ENCODE measurements around the gene DPP10.

The DPP10 gene

GRCh38 chr2:115214050-115214449, 771.6 kb downstream of the DPP10 start:
- DNase-seq (ENCODE audit: low read depth, low spot score) = no peak
- H3K4me3 ChIP-seq (ENCODE audit: low read depth, low read length) = no peak overlapping the region
- ChIA-PET CTCF (no interaction called here), POLR2A (no interaction called here)
- TF ChIP-seq, protein P1, sequence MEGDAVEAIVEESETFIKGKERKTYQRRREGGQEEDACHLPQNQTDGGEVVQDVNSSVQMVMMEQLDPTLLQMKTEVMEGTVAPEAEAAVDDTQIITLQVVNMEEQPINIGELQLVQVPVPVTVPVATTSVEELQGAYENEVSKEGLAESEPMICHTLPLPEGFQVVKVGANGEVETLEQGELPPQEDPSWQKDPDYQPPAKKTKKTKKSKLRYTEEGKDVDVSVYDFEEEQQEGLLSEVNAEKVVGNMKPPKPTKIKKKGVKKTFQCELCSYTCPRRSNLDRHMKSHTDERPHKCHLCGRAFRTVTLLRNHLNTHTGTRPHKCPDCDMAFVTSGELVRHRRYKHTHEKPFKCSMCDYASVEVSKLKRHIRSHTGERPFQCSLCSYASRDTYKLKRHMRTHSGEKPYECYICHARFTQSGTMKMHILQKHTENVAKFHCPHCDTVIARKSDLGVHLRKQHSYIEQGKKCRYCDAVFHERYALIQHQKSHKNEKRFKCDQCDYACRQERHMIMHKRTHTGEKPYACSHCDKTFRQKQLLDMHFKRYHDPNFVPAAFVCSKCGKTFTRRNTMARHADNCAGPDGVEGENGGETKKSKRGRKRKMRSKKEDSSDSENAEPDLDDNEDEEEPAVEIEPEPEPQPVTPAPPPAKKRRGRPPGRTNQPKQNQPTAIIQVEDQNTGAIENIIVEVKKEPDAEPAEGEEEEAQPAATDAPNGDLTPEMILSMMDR (IDR thresholded peaks at IDR 0.05; ENCODE audit: insufficient read depth, low read length, missing control alignments) = no peak

DNA sequence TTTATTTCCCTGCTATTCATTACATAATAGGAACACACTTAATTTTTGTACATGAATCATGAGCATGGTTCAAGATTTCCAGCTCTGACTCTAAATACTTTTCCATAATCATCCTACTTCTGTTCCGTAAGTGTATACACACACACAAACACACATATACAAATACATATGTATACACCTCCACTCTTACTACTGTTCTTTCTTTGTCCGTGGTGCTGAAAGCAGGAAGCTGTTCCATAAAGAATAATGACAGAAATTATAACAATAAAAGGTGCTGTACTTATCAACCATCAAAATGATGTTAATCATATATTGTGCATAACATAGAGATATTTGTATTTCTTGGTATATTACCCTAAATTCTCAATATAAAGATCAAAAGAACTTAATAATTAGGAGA, 776.9 kb downstream of the DPP10 start:
- DNase-seq (ENCODE audit: low read depth, low spot score) = no peak
- TF ChIP-seq, protein P1 (IDR thresholded peaks at IDR 0.05; ENCODE audit: insufficient read depth, low read length, missing control alignments) = no peak
- CTCF ChIA-PET = no interaction called here
- POLR2A ChIA-PET = no interaction called here
- H3K4me3 ChIP-seq (ENCODE audit: low read depth, low read length) = no peak overlapping the region

GRCh38 chr2:115234186-115234585, 791.7 kb downstream of the DPP10 start:
- CTCF ChIA-PET = no interaction called here
- POLR2A ChIA-PET = no interaction called here
- no peak overlapping the region for H3K4me3 ChIP-seq (ENCODE audit: low read depth, low read length)
- TF ChIP-seq, protein P1 (IDR thresholded peaks at IDR 0.05; ENCODE audit: insufficient read depth, low read length, missing control alignments) = no peak
- DNase-seq (ENCODE audit: low read depth, low spot score) = no peak

DNA sequence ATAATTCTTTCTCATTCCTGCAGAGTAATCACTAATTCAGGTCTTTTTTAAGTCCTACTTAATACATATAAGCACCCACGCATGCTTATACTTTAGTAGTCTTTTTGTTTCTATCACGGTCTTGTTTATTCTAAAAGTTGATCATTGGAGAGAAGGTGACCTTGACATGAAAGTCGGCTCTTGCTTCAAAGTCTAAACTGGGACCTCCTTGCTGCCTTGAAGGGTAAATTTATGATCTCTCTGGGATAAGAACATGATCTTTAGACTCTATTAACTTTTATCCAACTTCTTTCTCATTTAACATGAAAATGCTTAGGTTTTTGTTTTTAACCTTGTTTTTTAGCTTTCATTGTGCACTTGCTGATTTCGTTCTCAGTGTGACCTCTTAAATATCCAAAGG, 792.3 kb downstream of the DPP10 start:
- POLR2A ChIA-PET = no interaction called here
- H3K4me3 ChIP-seq (ENCODE audit: low read depth, low read length) = no peak overlapping the region
- CTCF ChIA-PET = no interaction called here
- no peak for DNase-seq (ENCODE audit: low read depth, low spot score)
- TF ChIP-seq, protein P1 (IDR thresholded peaks at IDR 0.05; ENCODE audit: insufficient read depth, low read length, missing control alignments) = no peak

DNA sequence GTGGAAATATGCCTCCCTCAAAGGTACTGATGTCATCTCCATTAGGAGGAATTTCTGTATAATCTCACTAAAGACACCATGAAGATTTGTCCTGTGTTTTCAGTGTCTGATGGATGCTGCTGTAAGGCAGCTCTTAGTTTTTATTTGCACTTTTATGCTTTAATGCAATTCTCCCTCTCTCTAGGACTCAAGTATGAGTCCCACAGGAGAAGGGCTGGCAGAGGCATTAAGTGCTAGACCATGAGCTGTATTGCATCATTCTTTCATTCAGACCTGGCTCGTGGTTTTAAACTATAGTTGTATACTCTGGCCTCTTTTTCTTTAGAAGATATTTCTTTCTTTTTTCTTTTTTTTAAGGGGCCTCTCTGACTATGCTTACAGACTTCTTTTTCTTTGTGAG, 805.6 kb downstream of the DPP10 start:
- ChIA-PET CTCF (no interaction called here), POLR2A (no interaction called here)
- TF ChIP-seq, protein P1 (IDR thresholded peaks at IDR 0.05; ENCODE audit: insufficient read depth, low read length, missing control alignments) = no peak
- no peak overlapping the region for H3K4me3 ChIP-seq (ENCODE audit: low read depth, low read length)
- DNase-seq (ENCODE audit: low read depth, low spot score) = no peak

GRCh38 chr2:115277366-115277765, 834.9 kb downstream of the DPP10 start:
- no peak overlapping the region for H3K4me3 ChIP-seq (ENCODE audit: low read depth, low read length)
- ChIA-PET POLR2A (no interaction called here), CTCF (no interaction called here)
- no peak for DNase-seq (ENCODE audit: low read depth, low spot score)
- TF ChIP-seq, protein P1 (IDR thresholded peaks at IDR 0.05; ENCODE audit: insufficient read depth, low read length, missing control alignments) = no peak

All from AG04449 (cell line).